Caco-2 (cell line): ENCODE measurements around the gene PEAK3. TPM values are rescaled to one million over a fixed set of nuclear protein-coding genes. Genes with fewer than 3 reads are reported as not detected.

Experiments used
- Bru-seq: library from RNA; stranded (reverse); fragments of 400-500 nt; gene quantifications from one replicate; lab custom pipeline; 2021; lab: Mats Ljungman, UMichigan
- BruChase-seq, 2 experiments: library from RNA; stranded (reverse); fragments of 400-500 nt; gene quantifications; one replicate each; lab custom pipeline; 2021; lab: Mats Ljungman, UMichigan
- BruUV-seq: library from RNA; stranded (reverse); fragments of 400-500 nt; replicated peaks from 2 replicates; lab custom pipeline; 2021; lab: Mats Ljungman, UMichigan
- CTCF ChIA-PET: fragments of 300-600 bp; sonication (Branson Sonifier 250); formaldehyde crosslinking; loops from one replicate; lab custom pipeline; 2022; ENCODE audit warnings: antibody characterized with exemption; lab: Charles Lee
- POLR2A ChIA-PET: fragments of 300-600 bp; sonication (Branson Sonifier 250); formaldehyde crosslinking; loops from one replicate; lab custom pipeline; 2022; ENCODE audit warnings: antibody characterized with exemption; lab: Charles Lee
- DNase-seq, 2 experiments: peaks; one replicate each; pipeline versions ENCODE4 v3.0.0 to v3.0.0-alpha.2; 2020 to 2022
- H3K27me3 ChIP-seq: replicated peaks from 2 replicates; pipeline ENCODE4 v1.6.0; 2011; ENCODE audit warnings: low read length; ENCODE audit not compliant: control insufficient read depth, insufficient read depth
- H3K36me3 ChIP-seq: 2 replicates; pipeline ENCODE4 v1.5.1; 2011; ENCODE audit warnings: low read length; ENCODE audit not compliant: control insufficient read depth, insufficient read depth
- H3K4me1 ChIP-seq: fragments of 250-450 bp; sonication (Bioruptor Pico); 2 replicates; pipeline ENCODE4 v1.5.1; 2020; ENCODE audit warnings: mild to moderate bottlenecking
- H3K4me3 ChIP-seq: 2 replicates; pipeline ENCODE4 v1.5.1; 2011; ENCODE audit warnings: low read depth, mild to moderate bottlenecking, control low read depth, low read length
- H3K9me3 ChIP-seq: fragments of 250-450 bp; sonication (Bioruptor Pico); 2 replicates; pipeline ENCODE4 v1.5.1; 2020; ENCODE audit warnings: mild to moderate bottlenecking, moderate library complexity
- H3K27ac Mint-ChIP-seq: one replicate; pipeline ENCODE4 v1.8.0; 2022; ENCODE audit warnings: mixed read lengths; ENCODE audit not compliant: unreplicated experiment
- H3K27me3 Mint-ChIP-seq: one replicate; pipeline ENCODE4 v1.8.0; 2022; ENCODE audit warnings: mixed read lengths; ENCODE audit not compliant: insufficient read depth, unreplicated experiment
- H3K36me3 Mint-ChIP-seq: one replicate; pipeline ENCODE4 v1.8.0; 2022; ENCODE audit warnings: mild to moderate bottlenecking, mixed read lengths; ENCODE audit not compliant: insufficient read depth, unreplicated experiment
- H3K4me1 Mint-ChIP-seq: one replicate; pipeline ENCODE4 v1.8.0; 2022; ENCODE audit warnings: low read depth, mixed read lengths; ENCODE audit not compliant: unreplicated experiment
- H3K4me3 Mint-ChIP-seq: one replicate; pipeline ENCODE4 v1.8.0; 2022; ENCODE audit warnings: mild to moderate bottlenecking, moderate library complexity, mixed read lengths; ENCODE audit not compliant: unreplicated experiment
- H3K9me3 Mint-ChIP-seq: one replicate; pipeline ENCODE4 v1.8.0; 2022; ENCODE audit warnings: mixed read lengths; ENCODE audit not compliant: unreplicated experiment
- intact Hi-C: fragments of 100-400 bp; cut with micrococcal nuclease; formaldehyde crosslinking; loops from one replicate; pipeline ENCODE4 v1.10.0; 2022; ENCODE audit not compliant: unreplicated experiment
- long read RNA-seq: library from polyadenylated mRNA; stranded (forward); transcript quantifications from one replicate; pipeline ENCODE4 v2.0.0, GENCODE V29; 2022
- total RNA-seq: library from RNA; stranded (reverse); gene quantifications from 2 replicates; pipeline ENCODE4 v1.2.3, GENCODE V29; 2022
- TF ChIP-seq, protein P1 (sequence below), 2 experiments: fragments of 200-600 bp in 1 of 2; IDR thresholded peaks; 1 replicate in 1 of 2; 2 replicates in 1 of 2; pipeline versions ENCODE4 v1.5.1 to v1.8.0; 2011 to 2022; ENCODE audit warnings: antibody characterized with exemption in 1 of 2, control low read depth in 1 of 2, inconsistent platforms in 1 of 2, low read depth in 1 of 2, low read length in 1 of 2, mild to moderate bottlenecking in 1 of 2, moderate library complexity in 1 of 2; ENCODE audit not compliant: insufficient read depth in 1 of 2, severe bottlenecking in 1 of 2, unreplicated experiment in 1 of 2

PEAK3 gene, protein sequence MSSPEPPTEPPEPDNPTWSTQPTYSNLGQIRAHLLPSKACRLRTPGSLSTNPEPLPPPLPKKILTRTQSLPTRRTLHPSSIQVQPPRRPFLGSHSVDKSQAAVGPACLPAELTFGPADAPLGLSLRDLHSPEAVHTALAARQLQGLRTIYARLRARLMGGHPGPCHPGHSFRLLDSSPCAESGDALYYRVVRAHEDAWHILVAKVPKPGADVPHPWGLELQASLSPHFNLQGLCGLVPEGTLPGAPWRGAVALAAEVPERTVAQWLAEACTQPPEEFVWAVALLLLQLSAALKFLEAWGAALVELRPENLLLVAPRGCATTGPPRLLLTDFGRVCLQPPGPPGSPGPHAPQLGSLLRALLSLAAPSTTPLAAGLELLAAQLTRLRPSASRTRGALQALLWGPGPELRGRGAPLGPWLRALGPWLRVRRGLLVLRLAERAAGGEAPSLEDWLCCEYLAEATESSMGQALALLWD
- not detected in 2 replicates for total RNA-seq
- Bru-seq, nascent RNA, result not detected
- not detected for BruChase-seq, experiment 1, labeled RNA remaining after a 2-hour chase
- BruChase-seq, experiment 2, labeled RNA remaining after a 6-hour chase, result not detected
- long read RNA-seq, partial matches to known transcripts, result 0 of 1 reads
- long read RNA-seq, other reads (novel, unspliced or antisense), result 1 of 1 reads

DNA sequence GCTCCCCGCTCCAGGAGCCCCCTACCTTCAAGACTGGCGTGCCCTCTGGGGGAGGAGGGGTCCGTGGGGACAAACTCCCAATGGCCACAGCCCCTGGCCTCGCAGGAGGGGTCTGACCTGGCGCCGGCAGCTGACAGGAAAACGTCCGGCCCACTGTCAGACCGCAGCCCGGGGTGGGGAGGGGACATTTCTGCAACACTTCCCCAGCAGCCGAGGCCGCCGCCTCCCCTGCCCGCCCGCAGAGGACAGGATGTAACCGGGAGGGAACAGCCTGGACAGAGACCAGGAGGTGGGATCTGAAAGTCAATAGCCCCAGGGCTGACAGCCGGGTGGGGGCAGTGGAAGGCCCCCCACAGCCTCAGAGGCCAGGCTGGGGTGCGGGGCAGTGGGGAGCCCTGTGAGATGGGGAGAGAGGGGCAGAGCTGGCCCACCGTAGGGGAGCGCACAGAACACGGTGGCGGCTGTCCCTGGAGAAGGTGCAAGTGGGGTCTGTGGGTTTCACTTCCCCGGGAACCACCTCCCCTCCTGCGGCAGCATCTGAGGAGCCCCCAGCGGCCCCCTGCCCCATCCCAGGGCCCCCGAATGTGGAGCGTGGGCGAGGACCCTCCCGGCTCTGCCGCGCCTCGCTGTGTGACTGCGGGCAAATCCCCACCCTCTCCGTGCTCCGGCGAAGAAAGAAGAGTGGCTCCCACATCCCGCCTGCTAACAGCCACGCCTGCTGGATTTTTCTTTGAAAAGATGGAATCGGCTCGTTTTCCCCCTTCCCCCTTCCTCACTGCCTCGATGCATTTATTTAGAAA lies at the start of gene PEAK3:
PEAK3 (minus strand) TSS at position 114 of the 800 bp plus-strand sequence. CDS start 1,244 bp downstream, outside the sequence.
- Histone ChIP-seq H3K27me3 (no peaks in the 10 kb centered on the region), H3K4me1 (peaks cover 7% of the 10 kb centered on the region; the same call in 1 of the 2 replicates), H3K4me3 (no peak within 1 kb of the TSS), H3K36me3 (no peaks in the 10 kb centered on the region), H3K9me3 (no peaks in the 10 kb centered on the region)
- no TSS peak for BruUV-seq
- intact Hi-C loops, result no loop called here
- no peaks in the 10 kb centered on the region for H3K4me1 Mint-ChIP-seq
- peak within 1 kb of the TSS; percentile 22 for H3K27ac Mint-ChIP-seq
- no peaks in the 10 kb centered on the region for H3K27me3 Mint-ChIP-seq
- ChIA-PET POLR2A (no interaction called here), CTCF (no interaction called here)
- no peaks in the 10 kb centered on the region for H3K9me3 Mint-ChIP-seq
- no peak within 1 kb of the TSS for H3K4me3 Mint-ChIP-seq
- TF ChIP-seq, protein P1, sequence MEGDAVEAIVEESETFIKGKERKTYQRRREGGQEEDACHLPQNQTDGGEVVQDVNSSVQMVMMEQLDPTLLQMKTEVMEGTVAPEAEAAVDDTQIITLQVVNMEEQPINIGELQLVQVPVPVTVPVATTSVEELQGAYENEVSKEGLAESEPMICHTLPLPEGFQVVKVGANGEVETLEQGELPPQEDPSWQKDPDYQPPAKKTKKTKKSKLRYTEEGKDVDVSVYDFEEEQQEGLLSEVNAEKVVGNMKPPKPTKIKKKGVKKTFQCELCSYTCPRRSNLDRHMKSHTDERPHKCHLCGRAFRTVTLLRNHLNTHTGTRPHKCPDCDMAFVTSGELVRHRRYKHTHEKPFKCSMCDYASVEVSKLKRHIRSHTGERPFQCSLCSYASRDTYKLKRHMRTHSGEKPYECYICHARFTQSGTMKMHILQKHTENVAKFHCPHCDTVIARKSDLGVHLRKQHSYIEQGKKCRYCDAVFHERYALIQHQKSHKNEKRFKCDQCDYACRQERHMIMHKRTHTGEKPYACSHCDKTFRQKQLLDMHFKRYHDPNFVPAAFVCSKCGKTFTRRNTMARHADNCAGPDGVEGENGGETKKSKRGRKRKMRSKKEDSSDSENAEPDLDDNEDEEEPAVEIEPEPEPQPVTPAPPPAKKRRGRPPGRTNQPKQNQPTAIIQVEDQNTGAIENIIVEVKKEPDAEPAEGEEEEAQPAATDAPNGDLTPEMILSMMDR (IDR thresholded peaks at IDR 0.05; ENCODE audit: insufficient read depth in 1 of 2, low read depth in 1 of 2, low read length in 1 of 2, severe bottlenecking in 1 of 2, unreplicated experiment in 1 of 2), result no peak
- DNase-seq, result peak in 1 of 2 experiments; percentile 30
- H3K36me3 Mint-ChIP-seq, result peaks cover 30% of the 10 kb centered on the region

DNA sequence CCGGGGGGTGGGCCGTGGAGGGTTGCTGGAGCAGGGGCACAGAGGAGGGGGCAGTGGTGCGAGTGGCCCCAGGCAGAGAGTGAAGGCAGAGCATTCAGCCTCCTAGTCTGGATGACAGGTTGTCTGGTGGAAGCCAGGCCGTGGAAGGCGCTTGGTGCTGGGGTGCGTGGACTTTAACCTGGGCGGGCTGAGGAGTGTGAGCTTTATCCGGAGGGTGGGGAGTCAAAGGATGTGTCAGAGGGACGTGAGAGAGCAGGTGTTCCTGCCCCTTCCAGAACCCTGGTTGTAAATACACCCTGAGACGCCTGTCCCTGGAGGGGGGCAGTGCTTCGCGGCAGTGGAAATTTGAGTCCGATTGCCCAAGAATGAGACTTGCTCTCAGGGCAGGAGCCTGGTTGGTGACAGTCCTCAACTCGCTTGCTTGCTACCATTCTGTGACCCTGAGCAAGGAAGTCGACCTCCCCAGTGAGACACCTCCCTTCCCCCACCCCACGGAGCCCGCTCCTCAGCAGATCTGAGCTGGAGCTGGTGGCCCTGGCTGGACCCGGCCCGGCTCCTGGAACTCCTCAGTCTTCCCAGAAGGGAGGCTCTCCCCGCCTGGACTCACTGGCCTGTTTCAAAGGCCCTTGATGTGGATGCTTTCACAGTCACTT lies 48.8 kb upstream of the PEAK3 start:
- H3K27me3 ChIP-seq, result no peaks in the 10 kb centered on the region
- BruUV-seq, result no TSS peak
- intact Hi-C loops, result loop anchor here (2.0 kb wide), 1 partner anchor 60 kb away; no protein-coding TSS in a partner anchor
- H3K4me1 Mint-ChIP-seq, result peaks cover 32% of the 10 kb centered on the region
- H3K4me3 ChIP-seq, result peak overlapping the region; percentile 19
- peak; percentile 90 to 93 for DNase-seq
- peaks cover 64% of the 10 kb centered on the region for H3K36me3 Mint-ChIP-seq
- H3K27me3 Mint-ChIP-seq, result no peaks in the 10 kb centered on the region
- no peaks in the 10 kb centered on the region for H3K9me3 Mint-ChIP-seq
- ChIA-PET POLR2A (interaction anchor here (1.4 kb wide), 1 partner anchor 96 kb away, joined by 3 read pairs; the partner anchor contains the start of gene TIMM13), CTCF (interaction anchor here (0.5 to 1.5 kb wide), 6 partner anchors 15 to 785 kb away, joined by 3 to 4 read pairs (median 3); partner anchors contain the start of gene PLEKHJ1)
- TF ChIP-seq, protein P1 (IDR thresholded peaks at IDR 0.05; ENCODE audit: insufficient read depth in 1 of 2, low read depth in 1 of 2, low read length in 1 of 2, severe bottlenecking in 1 of 2, unreplicated experiment in 1 of 2), result no peak
- peaks cover 33% of the 10 kb centered on the region for H3K4me1 ChIP-seq
- peaks cover 2% of the 10 kb centered on the region; the same call in 1 of the 2 replicates for H3K9me3 ChIP-seq
- H3K27ac Mint-ChIP-seq, result peak overlapping the region; percentile 94
- H3K36me3 ChIP-seq, result peaks cover 4% of the 10 kb centered on the region
- peak overlapping the region; percentile 87 for H3K4me3 Mint-ChIP-seq
